GM12874 (cell line): ENCODE data around the gene CAP2.

Source experiments
- CTCF ChIP-seq: IDR thresholded peaks from 2 replicates; pipeline ENCODE4 v1.5.1; 2011; ENCODE audit warnings: low read depth, mild to moderate bottlenecking, control low read depth, low read length, moderate library complexity; ENCODE audit not compliant: insufficient read depth

CAP2 gene

GRCh38 chr6:17450832-17451231 lies 57.4 kb downstream of the CAP2 start:
- TF ChIP-seq CTCF: no peak

GRCh38 chr6:17452096-17452495 lies 58.7 kb downstream of the CAP2 start:
- TF ChIP-seq CTCF: no peak

- TF ChIP-seq CTCF: no peak
Measured at GRCh38 chr6:17454316-17455005, 61.1 kb downstream of the CAP2 start.

GRCh38 chr6:17455919-17456318 lies 62.5 kb downstream of the CAP2 start:
- no peak for TF ChIP-seq CTCF

GRCh38 chr6:17456711-17457110 lies 63.3 kb downstream of the CAP2 start:
- no peak for TF ChIP-seq CTCF

- TF ChIP-seq CTCF: no peak
Measured at GRCh38 chr6:17457405-17457804, 64.0 kb downstream of the CAP2 start.

GRCh38 chr6:17457956-17458355 lies 64.6 kb downstream of the CAP2 start:
- no peak for TF ChIP-seq CTCF
